Measurements from ENCODE around the gene TP73. TPM values are rescaled to one million over a fixed set of nuclear protein-coding genes. Genes with fewer than 3 reads are reported as not detected.

TP73 gene
- total RNA-seq, 1 donor from 2014 or later: 0.05 TPM

- peaks cover 72% of the 10 kb centered on the region for H3K27me3 ChIP-seq (ENCODE audit: low read depth)
- intact Hi-C loops (cut with micrococcal nuclease): no loop called here
Observed at GRCh38 chr1:3729594-3730542, 77.6 kb downstream of the TP73 start.

GRCh38 chr1:3730543-3731247, 78.4 kb downstream of the TP73 start:
- DNase-seq: no peak
- no peaks in the 10 kb centered on the region for H3K9me3 ChIP-seq (replicated peaks)
- intact Hi-C loops (cut with micrococcal nuclease): no loop called here
- TF ChIP-seq CTCF (IDR thresholded peaks at IDR 0.05; ENCODE audit: borderline replicate concordance): no peak
- peaks cover 45% of the 10 kb centered on the region for H3K4me1 ChIP-seq
- H3K27ac ChIP-seq (replicated peaks): no peak overlapping the region
- H3K27me3 ChIP-seq (ENCODE audit: low read depth): peaks cover 70% of the 10 kb centered on the region
- peaks cover 4% of the 10 kb centered on the region for H3K36me3 ChIP-seq
- no peak overlapping the region for H3K4me3 ChIP-seq

More at GRCh38 chr1:3729594-3730542, 77.6 kb downstream of the TP73 start:
- H3K36me3 ChIP-seq: no peaks in the 10 kb centered on the region
- H3K27ac ChIP-seq (replicated peaks): no peak overlapping the region
- H3K4me3 ChIP-seq: no peak overlapping the region
- DNase-seq: no peak
- no peaks in the 10 kb centered on the region for H3K9me3 ChIP-seq (replicated peaks)
- TF ChIP-seq CTCF (IDR thresholded peaks at IDR 0.05; ENCODE audit: borderline replicate concordance): no peak
- H3K4me1 ChIP-seq: peaks cover 37% of the 10 kb centered on the region

- no peaks in the 10 kb centered on the region for H3K9me3 ChIP-seq (replicated peaks)
- DNase-seq: no peak
- peaks cover 16% of the 10 kb centered on the region for H3K36me3 ChIP-seq
- peaks cover 69% of the 10 kb centered on the region for H3K27me3 ChIP-seq (ENCODE audit: low read depth)
- H3K27ac ChIP-seq (replicated peaks): no peak overlapping the region
- intact Hi-C loops (cut with micrococcal nuclease): no loop called here
- TF ChIP-seq CTCF (IDR thresholded peaks at IDR 0.05; ENCODE audit: borderline replicate concordance): no peak
- H3K4me1 ChIP-seq: peaks cover 45% of the 10 kb centered on the region
- no peak overlapping the region for H3K4me3 ChIP-seq
Observed at GRCh38 chr1:3731583-3732433, 79.5 kb downstream of the TP73 start.

- intact Hi-C loops (cut with micrococcal nuclease): no loop called here
- peaks cover 45% of the 10 kb centered on the region for H3K4me1 ChIP-seq
- no peak overlapping the region for H3K27ac ChIP-seq (replicated peaks)
- peaks cover 61% of the 10 kb centered on the region for H3K27me3 ChIP-seq (ENCODE audit: low read depth)
- no peak for TF ChIP-seq CTCF (IDR thresholded peaks at IDR 0.05; ENCODE audit: borderline replicate concordance)
- no peaks in the 10 kb centered on the region for H3K9me3 ChIP-seq (replicated peaks)
- H3K36me3 ChIP-seq: peaks cover 23% of the 10 kb centered on the region
- no peak overlapping the region for H3K4me3 ChIP-seq
- DNase-seq: no peak
Observed at GRCh38 chr1:3732434-3733093, 80.2 kb downstream of the TP73 start.

All from left ventricle myocardium inferior (tissue), 1 donor.